NCI-H1105 treated with DMSO at 0.1 percent for 48 hours (cell line): Measurements from ENCODE around the gene VWA8.
A peak's percentile ranks its signal among the peaks of the same experiment; 100 is the strongest.

Experiments
- DNase-seq: peaks from one replicate; lab custom pipeline; 2025; lab: John Stamatoyannopoulos, UW

VWA8 gene

DNA sequence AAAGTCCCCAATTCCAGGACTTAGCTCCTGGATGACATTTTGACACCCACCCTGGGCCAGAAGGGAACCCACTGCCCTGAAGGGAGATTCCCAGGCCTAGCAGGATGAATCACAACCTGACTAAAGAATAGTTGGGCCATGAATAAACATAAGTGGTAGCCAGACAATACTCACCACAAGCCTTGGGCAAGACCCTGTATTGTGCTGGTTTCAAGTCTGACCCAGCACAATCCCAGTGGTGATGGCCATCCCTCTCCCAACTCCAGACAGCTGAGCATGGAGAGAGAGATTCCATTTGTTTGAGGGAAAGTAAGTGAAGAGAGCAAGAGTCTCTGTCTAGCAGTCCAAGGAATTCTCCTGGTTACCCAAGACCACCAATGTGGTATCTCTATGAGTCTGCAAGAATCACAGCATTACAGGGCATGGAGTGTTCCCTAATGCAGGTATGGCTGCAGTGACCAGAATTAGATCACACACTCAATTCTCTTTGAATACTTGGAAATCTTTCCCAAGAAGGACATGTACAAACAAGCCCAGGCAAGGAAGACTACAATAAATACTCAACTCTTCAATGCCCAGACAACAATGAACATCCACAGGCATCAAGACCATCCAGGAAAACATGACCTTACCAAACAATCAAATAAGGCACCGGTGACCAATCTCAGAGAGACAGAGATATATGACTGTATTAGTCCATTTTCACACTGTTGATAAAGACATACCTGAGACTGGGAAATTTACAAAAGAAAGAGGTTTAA, 158.0 kb downstream of the VWA8 start:
- no peak for DNase-seq

DNA sequence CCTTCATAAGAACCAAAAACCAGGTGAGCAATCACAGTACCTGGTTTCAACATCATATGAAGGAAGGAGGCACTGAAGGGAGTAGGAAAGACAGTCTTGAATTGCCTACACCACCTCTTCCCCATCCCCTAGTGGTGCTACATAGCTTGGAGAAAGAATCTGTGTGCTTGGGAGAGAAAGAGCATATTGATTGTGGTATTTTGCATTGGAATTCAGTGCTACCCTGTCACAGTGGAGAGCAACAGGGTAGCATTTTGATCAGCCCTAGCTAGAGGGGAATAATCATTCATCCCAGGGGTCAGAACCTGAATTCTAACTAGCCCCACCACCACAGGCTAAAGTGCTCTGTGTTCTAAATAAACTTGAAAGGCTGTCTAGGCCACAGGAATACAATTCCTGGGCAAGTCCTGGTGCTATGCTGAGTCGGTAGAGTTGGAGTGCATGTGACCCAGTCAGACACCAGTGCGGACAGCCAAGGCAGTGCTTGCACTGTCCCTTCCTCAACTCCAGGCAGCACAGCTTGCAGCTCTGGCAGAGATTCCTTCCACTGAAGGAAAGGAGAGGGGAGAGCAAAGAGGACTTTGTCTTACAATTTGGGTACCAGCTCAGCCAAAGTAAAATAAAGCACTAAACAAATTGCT, 158.7 kb downstream of the VWA8 start:
- DNase-seq = no peak

DNA sequence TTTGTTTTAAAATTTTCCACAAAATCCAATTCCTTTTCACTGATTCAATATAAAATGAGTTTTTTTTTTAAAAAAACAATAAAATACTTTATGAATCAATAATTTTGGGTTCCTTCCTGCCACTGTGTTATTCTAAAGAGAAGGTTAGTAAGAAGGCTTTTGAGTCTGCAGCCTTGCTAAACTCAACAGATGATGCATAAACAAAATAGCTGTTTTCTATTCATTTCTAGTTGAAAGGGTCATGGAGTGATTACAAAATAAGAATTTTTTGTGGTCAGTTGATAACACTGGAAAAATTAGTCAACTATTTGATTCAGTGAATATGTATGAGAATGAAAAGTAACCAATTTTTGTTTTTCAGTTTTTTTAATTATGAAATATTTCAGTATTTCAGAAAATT, 169.9 kb downstream of the VWA8 start:
- DNase-seq = no peak

DNA sequence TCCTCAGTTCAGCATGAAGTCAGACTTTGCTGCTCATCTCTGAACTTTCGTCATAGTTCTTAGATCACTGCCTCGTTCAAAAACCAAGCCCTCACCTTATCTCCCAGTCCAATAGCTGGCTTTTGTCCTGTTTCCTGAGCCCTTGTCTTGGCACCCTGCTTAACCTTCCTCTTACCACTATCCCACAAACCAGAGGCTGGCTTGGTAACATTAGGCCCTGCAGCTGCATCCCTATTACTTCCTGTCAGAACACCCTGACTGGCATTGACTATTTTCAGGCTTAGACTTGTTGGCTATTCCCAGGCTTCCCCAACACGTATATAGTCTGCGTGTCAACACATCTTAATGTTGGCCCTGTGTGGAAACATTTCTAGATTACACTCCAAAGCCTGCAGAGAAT, 172.4 kb downstream of the VWA8 start:
- DNase-seq = no peak

DNA sequence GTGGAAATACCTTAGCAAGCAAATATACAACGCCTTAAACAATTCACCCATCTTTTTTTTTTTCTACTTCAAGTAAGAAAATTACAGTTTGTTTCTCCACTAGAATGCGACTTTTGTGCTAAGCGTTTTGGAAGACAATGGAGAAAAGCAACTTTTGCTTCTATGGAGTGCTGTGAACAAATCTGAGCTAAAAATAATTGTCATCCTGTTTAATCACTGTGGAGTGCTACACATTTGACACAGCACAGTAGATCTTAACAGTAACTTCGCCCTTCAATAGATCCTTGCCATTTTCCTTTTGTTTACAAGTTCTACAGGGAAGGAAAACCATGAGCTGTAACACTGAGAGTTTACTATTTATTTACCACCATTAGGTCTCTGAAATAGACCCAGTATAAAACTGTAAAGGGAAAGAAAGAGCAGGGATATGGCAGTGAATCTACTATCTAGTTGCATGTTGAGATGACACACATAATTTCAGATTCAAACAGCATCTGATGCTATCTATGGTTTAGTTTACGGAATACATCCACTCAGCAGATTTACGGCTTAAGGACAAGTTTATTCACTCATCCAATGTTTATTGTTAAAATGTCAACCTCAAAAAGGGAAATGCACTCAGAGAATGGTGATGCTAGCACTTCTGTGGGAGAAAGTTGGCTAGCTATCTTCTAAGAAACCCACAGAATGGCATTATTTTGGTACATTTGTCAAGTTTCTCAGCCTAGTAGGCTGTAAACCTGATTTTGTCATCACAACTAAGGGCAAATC, 175.3 kb downstream of the VWA8 start:
- no peak for DNase-seq

DNA sequence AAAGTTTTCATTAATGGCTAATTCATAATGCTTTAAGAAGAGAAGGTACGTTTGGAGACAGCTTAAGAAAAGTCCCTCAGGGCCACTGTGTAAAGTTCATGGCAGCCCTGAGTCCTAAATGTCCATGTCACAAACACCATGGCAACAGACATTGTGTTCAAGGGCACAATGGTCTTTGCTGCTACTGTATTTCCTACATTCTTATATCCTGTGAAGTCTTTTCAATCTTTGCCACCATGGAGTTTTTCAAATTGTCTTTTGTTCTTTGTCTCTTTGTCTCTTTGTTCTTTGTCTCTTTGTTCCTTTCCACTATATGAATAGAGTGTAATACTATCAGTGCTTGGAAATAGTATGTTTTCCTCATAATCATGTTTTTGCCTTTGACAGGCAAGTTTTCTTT, 178.8 kb downstream of the VWA8 start:
- no peak for DNase-seq

DNA sequence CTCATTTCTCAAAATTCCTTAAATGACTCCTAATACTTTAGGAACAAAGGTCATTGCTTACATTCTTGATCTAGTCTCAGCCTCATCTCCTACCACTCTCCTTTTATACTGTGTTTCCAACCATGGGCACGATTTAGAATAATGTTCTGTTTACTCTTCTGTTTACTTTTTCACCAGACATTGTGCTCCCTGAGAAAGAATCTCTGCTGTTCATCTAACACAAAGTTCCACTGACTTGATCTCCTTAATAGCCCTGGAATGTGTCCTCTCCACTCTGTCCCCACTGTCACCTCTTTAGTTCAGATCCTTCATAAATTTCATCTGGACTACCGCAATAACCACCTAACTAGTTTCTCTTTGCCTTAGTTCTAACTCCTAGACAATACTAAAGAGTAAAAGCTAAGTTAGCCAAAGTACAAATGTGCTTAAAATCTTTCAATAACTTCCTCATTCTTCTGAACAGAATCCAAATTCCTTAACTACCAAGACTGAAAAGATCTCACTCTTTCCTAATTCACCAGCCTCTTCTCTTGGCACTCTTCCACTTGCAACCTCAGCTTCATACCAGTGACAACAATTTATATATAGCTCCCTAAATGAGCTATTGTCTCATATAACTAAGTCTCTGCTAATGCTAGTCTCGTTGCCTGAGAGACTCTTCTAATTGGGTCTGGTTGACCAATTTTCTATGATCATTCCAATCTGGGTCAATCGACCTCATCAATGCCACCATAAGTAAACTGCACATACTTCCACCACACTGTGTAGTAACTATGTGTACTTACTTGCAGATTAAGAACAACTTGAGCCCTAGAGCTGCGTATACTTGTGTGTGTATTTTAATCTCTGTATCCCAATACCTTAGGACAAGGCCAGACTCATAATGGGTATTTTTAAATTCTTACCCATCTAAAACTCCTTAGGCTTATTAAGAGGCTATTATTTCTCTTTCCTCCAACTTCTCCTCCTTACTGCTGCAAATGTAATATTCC, 179.9 kb downstream of the VWA8 start:
- DNase-seq = no peak

DNA sequence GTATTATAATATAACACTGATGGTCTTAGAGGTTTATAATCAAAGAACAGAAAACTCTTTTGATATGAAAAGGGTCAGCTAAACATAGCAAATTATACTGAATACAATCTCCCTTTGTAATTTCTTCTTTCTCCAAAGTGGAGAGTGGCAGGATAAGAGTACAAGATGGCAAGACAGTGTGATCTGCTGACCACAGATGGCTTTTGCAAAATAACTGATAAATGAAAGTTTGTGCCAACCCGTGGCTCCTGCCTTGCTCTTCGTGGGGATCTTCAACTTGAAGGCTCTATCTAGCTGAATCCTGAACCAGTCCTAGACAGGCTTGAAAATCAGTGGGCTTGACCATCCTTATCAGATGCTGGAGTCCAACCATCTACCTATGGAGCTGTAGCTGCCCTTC, 185.7 kb downstream of the VWA8 start:
- DNase-seq = no peak

DNA sequence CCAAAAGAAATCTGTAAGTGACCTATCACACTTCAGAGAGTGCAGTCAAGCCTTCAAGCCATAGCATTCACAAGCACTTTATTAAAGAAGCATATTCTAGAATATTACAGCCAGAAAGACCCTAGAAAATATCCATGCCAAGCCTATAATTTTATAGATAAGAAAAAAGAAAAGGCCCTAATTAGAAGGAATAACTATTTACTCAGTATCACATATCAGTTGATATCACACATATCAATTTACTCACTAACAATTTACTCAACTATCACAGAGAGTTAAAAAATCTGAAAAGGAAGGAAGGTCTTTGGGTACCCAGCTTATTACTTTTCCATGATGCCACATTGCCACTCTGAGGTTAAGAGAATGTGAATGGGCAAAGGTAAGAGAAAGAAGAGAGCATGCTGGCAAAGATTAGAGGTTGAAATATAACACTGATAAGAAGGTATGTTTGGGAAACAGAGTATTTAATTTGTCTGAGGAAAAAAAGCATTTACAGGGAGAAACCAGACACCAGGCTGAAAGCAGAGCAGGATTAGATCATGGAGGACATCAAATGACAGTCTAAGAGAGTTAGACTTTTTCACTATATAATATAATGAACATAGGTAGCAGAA, 186.2 kb downstream of the VWA8 start:
- peak; percentile 19 for DNase-seq

DNA sequence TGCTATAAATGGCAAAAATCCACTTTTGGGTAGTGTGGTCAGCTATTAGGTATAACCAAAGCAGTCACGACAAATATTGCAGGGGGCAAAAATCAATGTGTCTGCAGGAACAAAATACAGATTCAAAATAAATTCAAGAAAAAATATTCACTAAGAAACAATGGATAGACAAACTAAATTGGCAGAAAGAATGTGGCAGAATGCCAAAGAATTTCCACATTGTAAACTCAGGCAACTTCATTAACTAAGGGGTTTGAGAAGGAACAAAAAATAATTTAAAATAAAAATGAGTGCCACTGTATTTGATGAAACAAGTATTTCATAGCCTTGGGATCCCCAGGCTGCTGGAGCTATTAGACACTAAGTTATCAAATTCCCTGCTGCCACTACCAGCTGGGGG, 193.1 kb downstream of the VWA8 start:
- no peak for DNase-seq

DNA sequence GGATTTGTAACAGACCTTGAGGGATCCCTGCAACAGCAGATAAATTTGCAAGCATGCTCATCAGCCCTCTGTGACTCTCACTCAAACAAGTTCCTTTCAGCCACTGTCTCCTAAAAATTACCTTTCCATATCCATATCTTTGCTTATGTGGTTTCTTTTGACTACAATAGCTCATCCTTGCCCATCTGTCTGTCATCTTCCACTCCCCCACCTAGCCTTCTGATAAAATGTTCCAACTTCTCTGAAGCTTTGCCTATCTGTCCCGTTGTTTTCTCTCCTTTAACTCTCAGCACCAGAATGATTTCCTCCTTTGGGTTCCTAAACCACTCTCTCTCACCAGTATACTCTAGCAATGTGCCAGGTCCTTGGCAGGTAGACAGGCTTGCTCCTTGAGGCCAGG, 194.5 kb downstream of the VWA8 start:
- no peak for DNase-seq

DNA sequence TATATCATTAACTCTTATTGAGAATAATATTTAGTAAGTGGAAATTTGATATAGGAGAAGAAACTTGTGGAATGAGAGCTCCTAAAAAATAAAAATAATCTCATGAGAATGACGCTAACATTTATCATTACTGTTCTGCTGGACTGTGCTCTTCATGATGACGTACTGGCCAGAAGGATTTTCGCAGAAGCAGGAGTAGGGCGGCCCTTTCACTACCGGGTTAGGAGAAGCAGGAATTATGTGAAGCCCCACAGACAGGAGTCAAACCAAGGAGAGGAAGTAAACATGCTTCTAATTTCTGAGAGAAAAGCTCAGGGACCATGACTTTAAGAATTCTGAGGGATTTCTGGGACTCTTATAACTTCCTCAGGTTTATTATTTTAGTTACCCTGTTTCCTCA, 195.1 kb downstream of the VWA8 start:
- DNase-seq = no peak

DNA sequence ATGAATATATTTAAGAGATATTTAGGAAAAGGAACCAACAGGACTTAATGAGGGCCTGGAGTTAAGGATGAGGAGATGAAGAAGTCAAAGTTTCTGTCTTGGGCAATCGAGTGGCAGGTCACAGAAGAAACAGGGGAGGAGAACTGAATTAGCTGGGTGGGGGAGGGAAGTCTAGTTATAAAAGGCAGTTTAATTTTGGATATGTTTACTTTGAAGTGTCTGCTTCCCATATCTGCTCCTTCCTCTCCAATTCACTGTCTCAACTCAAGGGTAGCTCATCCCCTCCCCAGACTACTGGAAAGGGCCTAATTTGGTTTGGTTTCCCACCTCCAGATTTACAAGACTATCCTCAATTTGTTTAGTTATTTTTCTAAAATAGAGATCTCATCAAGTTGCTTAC, 195.9 kb downstream of the VWA8 start:
- DNase-seq = no peak

DNA sequence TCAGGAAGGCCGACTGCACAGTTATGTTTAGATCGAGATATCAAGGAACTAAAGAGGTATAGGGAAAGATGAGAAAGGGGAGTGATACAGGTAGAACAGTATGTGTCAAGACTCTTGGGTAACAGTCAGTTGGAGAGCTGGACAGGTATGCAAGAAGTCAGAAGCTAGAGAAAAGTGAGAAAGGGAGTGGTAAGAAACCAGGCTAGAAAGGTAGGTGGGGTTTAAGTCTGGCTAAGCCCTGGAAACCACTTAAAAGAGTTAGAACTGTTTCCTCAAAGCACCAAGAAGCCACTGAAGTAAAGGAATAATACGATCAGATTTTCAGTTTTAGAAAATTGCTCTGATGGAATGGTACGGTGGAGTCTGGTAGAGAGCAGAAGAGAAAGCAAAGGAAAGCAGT, 196.4 kb downstream of the VWA8 start:
- DNase-seq = no peak

DNA sequence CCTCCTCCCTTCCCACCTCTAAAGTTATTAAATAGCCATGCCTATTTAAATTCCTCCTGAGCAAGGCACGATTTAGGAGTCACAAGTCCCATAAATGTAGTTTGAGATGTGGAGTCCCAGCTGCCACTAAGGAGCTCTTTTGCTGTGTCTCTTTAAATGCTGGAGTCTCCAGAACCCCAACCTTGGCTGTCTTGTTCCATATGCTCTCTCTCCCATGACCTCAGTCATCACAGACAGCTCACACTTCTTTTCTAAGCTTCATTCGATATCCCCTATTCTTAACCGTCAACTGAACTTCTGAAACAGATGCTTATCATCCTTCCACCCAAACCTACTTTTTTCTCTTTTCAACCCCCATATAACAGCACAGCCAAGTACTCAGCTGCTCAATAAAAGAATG, 197.1 kb downstream of the VWA8 start:
- no peak for DNase-seq

DNA sequence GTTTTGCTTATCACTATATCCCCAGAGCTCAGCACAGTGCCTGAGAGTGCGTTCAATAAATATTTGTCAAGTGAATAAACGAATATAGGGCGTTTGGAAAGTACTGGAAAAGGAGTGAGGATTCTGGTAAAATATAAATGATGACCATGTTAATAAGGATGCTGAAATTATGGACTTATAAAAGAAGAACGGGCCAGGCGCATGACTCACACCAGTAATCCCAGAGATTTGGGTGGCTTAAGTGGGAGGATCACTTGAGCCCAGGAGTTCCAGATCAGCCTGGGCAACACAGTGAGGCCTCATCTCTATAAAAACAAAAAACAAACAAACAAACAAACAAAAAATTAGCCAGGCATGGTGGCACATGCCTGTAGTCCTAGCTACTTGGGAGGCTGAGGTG, 198.1 kb downstream of the VWA8 start:
- DNase-seq = no peak

DNA sequence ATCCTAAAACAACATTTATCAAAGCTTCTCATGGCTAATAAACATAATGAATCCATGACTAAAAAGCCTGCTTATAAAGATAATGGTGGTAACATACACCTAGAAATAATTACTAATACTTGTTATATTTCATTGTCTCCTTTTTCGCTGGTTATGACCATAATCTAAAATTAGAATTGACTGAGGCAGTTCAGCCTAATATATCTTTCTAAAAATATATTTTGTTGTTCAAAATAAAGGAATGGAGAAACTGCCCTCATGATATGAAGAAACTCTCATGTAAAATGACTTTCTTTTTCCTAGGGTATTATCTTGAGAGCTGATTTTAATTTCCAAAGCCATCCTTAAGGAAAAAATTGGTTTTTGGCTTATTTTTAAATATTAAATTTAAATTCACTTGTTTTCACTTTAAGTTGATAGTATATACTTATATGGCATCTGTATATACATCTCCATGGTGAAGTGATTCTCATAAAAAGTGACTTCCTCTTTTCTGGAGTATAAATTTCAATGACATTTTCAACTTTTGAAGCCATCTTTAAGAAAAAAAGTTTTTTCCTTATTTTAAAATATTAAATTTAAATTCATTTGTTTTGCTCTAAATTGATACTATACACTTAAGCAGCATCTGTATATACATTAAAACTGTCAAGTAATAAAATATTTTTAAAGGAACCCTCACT, 204.6 kb downstream of the VWA8 start:
- DNase-seq = no peak

DNA sequence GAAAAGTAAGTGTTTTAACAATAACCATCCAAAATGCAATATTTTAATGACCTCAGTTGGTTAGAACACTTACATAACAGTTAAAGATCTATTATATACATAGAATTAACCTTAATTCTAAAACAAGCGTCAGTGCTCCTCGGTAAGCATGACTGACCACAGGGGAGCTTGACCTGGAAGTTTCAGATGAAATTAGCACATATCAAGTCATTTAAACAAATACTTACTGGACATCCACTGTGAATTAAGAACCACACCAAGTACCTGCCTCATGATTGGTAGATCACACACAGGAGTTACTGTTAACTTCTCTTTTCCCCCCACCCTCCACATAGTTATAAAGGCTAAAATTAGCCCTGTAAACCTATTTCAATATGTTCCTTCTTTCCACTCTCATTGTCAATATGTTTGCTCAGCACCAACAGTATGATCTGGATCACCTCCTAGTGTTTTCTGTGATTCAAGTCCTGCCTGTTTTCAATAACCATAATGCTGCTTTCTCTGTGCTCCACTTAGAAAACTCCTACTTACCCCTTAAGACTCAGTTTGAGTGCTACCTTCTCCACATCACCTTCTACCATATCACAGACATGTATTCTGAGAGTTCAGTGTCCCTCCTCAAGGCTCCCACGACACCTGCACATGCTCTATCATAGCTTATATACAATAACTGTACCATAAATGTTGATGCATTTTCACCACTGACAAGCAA, 209.0 kb downstream of the VWA8 start:
- no peak for DNase-seq

DNA sequence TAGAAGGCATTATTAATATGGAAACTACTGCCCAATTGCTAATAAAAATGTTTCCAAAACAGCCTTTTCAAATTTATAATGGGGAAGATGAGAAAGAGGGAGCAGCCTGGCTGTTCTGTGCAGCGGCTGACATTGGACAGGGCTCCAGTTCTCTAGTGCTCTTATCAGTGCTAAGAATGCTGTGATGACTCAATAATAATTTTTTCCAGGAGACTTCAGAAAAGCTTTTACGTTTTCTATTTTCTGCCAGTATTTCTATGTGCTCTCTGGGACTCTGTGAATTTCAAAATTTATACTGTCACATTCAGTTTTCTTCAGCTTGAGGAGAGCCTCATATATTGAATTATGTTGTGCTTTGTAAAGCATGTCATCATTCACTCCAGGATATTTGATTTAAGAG, 209.6 kb downstream of the VWA8 start:
- DNase-seq = no peak

DNA sequence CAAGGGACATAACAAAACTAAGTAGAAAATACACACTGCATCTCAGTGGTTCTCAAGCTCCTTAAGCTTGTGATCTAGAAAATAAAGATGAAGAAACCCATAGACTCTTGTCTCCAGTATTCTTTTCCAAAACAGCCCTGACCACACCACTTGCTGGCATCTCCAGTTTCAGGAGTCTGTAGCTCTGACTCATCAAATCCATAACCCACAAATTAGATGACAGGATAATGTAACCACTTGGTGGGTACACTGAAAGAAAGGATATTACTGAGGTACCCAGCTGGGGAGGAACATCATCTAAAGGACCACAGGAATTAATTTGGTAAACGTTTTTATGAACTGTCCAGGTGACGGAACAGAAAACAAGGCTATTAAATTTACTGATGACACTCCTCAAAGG, 214.7 kb downstream of the VWA8 start:
- no peak for DNase-seq
